Activated B cell treated with CpG ODN at 0.5 μM for 24 hours (primary cell): Measurements from ENCODE around the gene P2RX2. TPM values are rescaled to one million over a fixed set of nuclear protein-coding genes. Genes with fewer than 3 reads are reported as not detected.

Experiments used
- ATAC-seq: fragments of 200-7000 bp; cut with Tn5 transposase; one replicate; pipeline ENCODE4 v1.10.0; 2021; ENCODE audit warnings: low read depth, mild to moderate bottlenecking, moderate library complexity
- CTCF ChIA-PET: fragments of 350-600 bp; sonication (Branson Sonifier 250); formaldehyde crosslinking; loops from one replicate; lab custom pipeline; 2021; ENCODE audit warnings: antibody characterized with exemption; lab: Charles Lee
- POLR2A ChIA-PET: fragments of 350-600 bp; sonication (Branson Sonifier 250); formaldehyde crosslinking; loops from one replicate; lab custom pipeline; 2021; ENCODE audit warnings: antibody characterized with exemption; lab: Charles Lee
- DNase-seq: peaks from one replicate; pipeline ENCODE4 v3.0.0; 2022
- H3K27ac Mint-ChIP-seq: one replicate; pipeline ENCODE4 v1.8.0; 2020; ENCODE audit warnings: mixed read lengths
- H3K27me3 Mint-ChIP-seq: one replicate; pipeline ENCODE4 v1.8.0; 2021; ENCODE audit warnings: mixed read lengths
- H3K36me3 Mint-ChIP-seq: one replicate; pipeline ENCODE4 v1.8.0; 2021; ENCODE audit warnings: low read depth, mixed read lengths
- H3K4me1 Mint-ChIP-seq: one replicate; pipeline ENCODE4 v1.8.0; 2021; ENCODE audit warnings: mixed read lengths
- H3K4me3 Mint-ChIP-seq: one replicate; pipeline ENCODE4 v1.8.0; 2020; ENCODE audit warnings: mild to moderate bottlenecking, mixed read lengths
- H3K9me3 Mint-ChIP-seq: one replicate; pipeline ENCODE4 v1.8.0; 2020; ENCODE audit warnings: mixed read lengths
- CTCF ChIP-seq: fragments of 200-600 bp; IDR thresholded peaks from one replicate; pipeline ENCODE4 v1.8.0; 2022; ENCODE audit warnings: antibody characterized with exemption, mild to moderate bottlenecking
- intact Hi-C: fragments of 100-400 bp; cut with micrococcal nuclease; formaldehyde crosslinking; loops from one replicate; pipeline ENCODE4 v1.15.1; 2024
- total RNA-seq: library from RNA; stranded (reverse); gene quantifications from 2 replicates; pipeline ENCODE4 v1.2.3, GENCODE V29; 2022

Gene P2RX2
- total RNA-seq, 1 donor from 2014 or later = not detected

GRCh38 chr12:132604668-132605441, 13.7 kb upstream of the P2RX2 start:
- ATAC-seq (no peak), DNase-seq (no peak)
- TF ChIP-seq CTCF = no peak
- Mint-ChIP-seq H3K4me3 (no peak overlapping the region), H3K4me1 (peaks cover 11% of the 10 kb centered on the region), H3K36me3 (no peaks in the 10 kb centered on the region), H3K27me3 (peaks cover 33% of the 10 kb centered on the region), H3K27ac (no peak overlapping the region), H3K9me3 (no peaks in the 10 kb centered on the region)
- ChIA-PET CTCF (no interaction called here), POLR2A (no interaction called here)
- intact Hi-C loops = no loop called here

GRCh38 chr12:132605892-132606291, 12.7 kb upstream of the P2RX2 start:
- Mint-ChIP-seq H3K4me3 (no peak overlapping the region), H3K27me3 (peaks cover 41% of the 10 kb centered on the region), H3K36me3 (no peaks in the 10 kb centered on the region), H3K4me1 (peaks cover 8% of the 10 kb centered on the region), H3K9me3 (no peaks in the 10 kb centered on the region), H3K27ac (no peak overlapping the region)
- DNase-seq (no peak), ATAC-seq (no peak)
- TF ChIP-seq CTCF = no peak
- intact Hi-C loops = no loop called here
- ChIA-PET CTCF (no interaction called here), POLR2A (no interaction called here)

- H3K4me1 Mint-ChIP-seq = peaks cover 7% of the 10 kb centered on the region
- H3K36me3 Mint-ChIP-seq = no peaks in the 10 kb centered on the region
- peaks cover 45% of the 10 kb centered on the region for H3K27me3 Mint-ChIP-seq
- CTCF ChIA-PET = no interaction called here
- ATAC-seq (no peak), DNase-seq (no peak)
- no peak overlapping the region for H3K4me3 Mint-ChIP-seq
- no peak overlapping the region for H3K27ac Mint-ChIP-seq
- no peaks in the 10 kb centered on the region for H3K9me3 Mint-ChIP-seq
- POLR2A ChIA-PET = no interaction called here
- intact Hi-C loops = no loop called here
- TF ChIP-seq CTCF = no peak
Measured at GRCh38 chr12:132606466-132606865, 12.1 kb upstream of the P2RX2 start.

GRCh38 chr12:132606927-132607326, 11.6 kb upstream of the P2RX2 start:
- peaks cover 45% of the 10 kb centered on the region for H3K27me3 Mint-ChIP-seq
- ChIA-PET CTCF (no interaction called here), POLR2A (no interaction called here)
- no peak overlapping the region for H3K4me3 Mint-ChIP-seq
- H3K27ac Mint-ChIP-seq = no peak overlapping the region
- H3K9me3 Mint-ChIP-seq = no peaks in the 10 kb centered on the region
- H3K4me1 Mint-ChIP-seq = peaks cover 7% of the 10 kb centered on the region
- intact Hi-C loops = no loop called here
- H3K36me3 Mint-ChIP-seq = no peaks in the 10 kb centered on the region
- DNase-seq = no peak
- no peak for TF ChIP-seq CTCF
- ATAC-seq = no peak

GRCh38 chr12:132608231-132609171, 10.1 kb upstream of the P2RX2 start:
- Mint-ChIP-seq H3K4me3 (no peak overlapping the region), H3K36me3 (no peaks in the 10 kb centered on the region), H3K27me3 (peaks cover 37% of the 10 kb centered on the region), H3K4me1 (peaks cover 7% of the 10 kb centered on the region), H3K9me3 (no peaks in the 10 kb centered on the region), H3K27ac (no peak overlapping the region)
- ATAC-seq (no peak), DNase-seq (no peak)
- ChIA-PET POLR2A (interaction anchor here (0.6 kb wide), 1 partner anchor 10 kb away, joined by 10 read pairs; no protein-coding TSS in a partner anchor), CTCF (interaction anchor here (1.0 to 1.1 kb wide), 2 partner anchors 9 to 193 kb away, joined by 3 read pairs; no protein-coding TSS in a partner anchor)
- TF ChIP-seq CTCF = no peak
- intact Hi-C loops = no loop called here
